GM19023 (cell line): ENCODE measurements around the gene TMED8.
A peak's percentile ranks its signal among the peaks of the same experiment; 100 is the strongest.
"Not testable (repeated sequence)": the region's sequence is repeated elsewhere in the genome, so short reads cannot be mapped to it uniquely, and the experiment has no call there.

Source experiments
- ATAC-seq: cut with Tn5 transposase; IDR thresholded peaks from one replicate; pipeline ENCODE4 v1.9.1; 2021; ENCODE audit warnings: mild to moderate bottlenecking, moderate library complexity; ENCODE audit not compliant: unreplicated experiment

TMED8 gene

DNA sequence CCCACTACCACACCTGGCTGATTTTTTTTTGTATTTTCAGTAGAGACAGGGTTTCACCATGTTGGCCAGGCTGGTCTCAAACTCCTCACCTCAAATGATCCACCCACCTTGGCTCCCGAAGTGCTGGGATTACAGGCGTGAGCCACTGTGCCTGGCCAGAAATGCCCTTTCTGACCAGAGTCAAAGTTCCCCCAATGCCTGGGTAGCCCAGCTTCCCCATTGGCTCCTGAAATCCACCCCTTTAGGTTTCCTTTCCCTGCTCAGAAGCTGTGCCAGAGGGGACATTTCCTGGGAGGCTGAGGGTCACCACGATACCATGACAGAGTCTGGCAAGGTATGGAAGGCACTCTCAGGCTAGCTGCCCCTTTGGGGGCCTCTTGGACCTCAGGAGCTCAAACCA lies 52.6 kb downstream of the TMED8 start:
- ATAC-seq = no peak

DNA sequence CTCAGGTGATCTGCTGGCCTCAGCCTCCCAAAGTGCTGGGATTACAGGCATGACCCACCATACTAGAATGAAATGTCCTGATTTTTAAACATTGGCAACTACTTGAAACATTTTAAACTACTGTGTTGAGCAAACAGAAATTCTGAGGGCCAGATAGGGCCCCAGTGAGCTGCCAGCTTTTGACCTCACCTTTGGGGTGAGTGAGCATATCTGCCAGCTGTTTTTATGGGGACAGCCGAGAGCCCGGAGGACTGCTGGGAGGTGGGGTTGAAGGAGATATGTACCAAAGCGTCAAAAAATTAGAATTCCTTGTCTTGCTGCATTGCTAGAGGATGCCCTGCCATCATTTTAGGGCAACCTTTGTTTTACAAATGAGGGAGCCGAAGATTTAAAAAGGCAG lies 53.3 kb downstream of the TMED8 start:
- ATAC-seq = no peak

DNA sequence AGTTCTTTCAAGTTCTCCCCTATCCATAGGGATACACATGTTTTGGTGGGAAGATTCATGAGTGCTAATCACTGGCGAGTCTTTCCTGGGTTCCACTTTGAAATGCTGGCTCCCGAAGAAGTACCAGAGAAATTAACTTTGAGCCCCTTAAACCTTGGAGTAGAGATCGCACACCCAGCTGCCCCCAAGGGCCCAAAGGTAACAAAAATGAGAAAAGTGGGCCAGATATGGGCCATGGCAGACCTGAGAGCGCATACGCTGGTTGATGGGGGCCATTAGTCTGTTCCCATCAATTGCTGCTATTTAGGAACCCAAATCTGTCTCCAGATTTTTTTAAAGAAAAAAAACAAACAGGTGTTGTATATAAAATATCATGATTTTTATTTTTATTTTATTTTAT lies 53.9 kb downstream of the TMED8 start:
- ATAC-seq = no peak

DNA sequence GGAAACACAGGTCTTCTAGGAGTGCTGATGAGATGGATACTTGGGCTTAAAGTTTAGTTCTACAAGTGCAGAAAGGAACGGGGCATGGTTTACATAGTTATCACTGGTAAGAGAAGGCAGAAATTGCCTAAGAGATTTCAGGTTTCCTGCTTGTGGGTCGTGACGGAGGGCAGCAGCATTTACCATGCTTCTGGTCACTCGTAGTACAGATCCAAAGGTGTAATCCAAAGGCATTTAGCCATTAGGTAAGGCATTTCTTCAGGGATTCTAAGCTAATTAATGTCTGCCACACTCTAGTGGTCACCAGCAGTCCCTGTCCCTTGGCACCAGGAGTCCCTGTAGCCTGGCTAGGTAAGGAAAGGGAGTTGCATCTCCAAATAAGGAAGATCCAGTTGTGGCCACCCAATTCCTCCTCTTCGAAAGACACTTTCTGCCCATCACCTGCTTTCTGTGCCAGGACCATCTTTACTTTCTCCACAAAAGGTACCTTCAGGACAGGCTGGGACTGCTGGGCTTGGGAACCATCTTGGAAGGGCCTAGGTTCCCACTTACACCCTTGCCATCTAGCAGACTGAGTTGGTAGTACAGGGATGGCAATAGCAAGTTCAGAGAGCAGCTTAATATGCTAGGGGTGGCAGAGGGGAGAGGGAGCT lies 54.5 kb downstream of the TMED8 start:
- no peak for ATAC-seq

DNA sequence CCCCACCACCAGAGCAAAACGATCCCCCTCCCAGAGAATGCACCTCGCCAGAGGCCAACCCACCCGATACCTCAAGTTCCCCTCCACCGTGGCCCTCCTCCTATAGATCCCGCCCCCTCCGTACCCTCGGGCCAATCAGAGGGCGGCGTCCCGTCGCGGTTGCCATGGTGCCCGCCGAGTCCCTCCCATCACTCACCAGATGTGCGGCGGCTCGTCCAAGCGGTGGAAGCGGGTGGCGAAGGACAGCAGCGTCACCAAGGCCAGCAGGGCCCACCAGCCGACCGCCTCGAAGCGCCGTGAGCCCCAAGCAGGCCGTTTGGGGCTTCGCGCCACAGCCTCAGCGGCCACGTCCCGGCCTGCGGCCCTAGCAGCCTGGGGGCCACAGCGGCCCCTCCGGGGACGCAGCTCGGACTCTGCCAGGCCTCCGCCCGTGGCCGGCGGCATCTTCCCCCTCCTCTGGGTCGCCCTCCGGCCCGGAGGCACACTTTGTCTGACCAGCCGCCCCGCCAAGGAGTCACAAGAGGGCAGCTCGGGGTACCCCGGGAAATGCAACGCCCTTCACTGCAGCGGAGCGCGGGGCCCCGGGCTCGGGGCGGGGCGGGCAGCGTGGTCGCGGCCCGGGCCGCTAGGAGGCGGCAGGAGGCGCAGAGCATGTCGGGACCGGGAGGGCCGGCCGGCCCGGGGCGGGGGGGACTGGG lies 56.5 kb downstream of the TMED8 start, which contains the start of gene POMT2:
Gene POMT2, minus strand, starts transcription at position 646 of the 698 bp plus-strand sequence. Its CDS starts 202 bp downstream, at position 444.
- ATAC-seq = peak; percentile 68

DNA sequence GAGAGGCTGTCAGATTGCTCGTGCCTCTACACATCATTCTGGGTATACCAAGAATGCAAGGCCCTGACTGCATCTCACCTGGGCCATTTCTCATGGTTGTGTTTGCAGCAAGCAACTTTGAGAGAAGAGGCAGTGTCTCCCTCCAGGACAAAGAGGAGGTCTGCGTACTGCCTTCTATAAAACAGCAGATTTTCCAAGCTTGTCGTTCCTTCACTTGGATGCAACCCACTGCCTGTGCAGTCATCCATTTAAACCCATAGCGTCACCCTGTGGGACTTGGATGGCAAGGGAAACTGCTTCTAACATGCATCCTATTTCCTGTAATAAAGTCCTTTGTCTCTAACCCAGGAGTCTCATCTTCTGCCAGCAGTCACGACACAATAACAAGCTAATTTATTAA lies 57.5 kb downstream of the TMED8 start:
- ATAC-seq = no peak

DNA sequence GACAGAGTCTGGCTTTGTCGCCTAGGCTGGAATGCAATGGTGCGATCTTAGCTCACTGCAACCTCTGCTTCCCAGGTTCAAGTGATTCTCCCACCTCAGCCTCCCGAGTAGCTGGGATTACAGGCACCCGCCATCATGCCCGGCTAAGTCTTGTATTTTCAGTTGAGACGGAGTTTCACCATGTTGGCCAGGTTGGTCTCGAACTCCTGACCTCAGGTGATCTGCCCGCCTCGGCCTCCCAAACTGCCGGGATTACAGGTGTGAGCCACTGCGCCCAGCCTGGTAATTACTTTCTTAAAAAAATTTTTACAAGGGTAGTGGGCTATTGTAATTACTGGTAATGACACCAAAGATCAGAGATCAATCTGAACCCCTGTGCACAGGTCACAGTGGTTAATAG lies 58.1 kb downstream of the TMED8 start:
- ATAC-seq = not testable (repeated sequence)

DNA sequence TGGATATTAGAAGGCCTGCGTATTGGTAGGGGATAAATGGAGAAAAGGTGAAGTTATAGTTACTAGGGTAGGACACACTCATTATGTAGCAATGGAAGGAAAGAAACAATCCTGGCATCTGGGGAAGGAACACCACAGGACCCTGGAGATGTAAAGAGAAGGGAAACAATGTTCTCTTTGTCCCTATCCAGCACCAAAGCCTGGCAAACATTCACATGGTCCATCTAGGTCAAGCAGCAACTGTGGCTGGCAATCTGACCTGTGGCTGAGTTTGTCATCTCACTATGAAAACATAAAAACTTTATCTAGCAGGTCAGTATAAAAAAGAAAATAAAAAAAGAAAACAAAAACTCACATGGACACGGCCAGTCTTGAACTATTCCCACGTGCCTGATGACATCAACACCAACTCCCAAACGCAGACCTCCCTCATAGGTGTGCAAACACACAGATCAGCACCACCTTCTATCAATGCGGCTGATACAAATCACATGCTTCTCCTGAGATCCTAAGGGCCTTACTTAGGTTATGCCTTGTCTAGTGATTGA lies 58.8 kb downstream of the TMED8 start:
- no peak for ATAC-seq

DNA sequence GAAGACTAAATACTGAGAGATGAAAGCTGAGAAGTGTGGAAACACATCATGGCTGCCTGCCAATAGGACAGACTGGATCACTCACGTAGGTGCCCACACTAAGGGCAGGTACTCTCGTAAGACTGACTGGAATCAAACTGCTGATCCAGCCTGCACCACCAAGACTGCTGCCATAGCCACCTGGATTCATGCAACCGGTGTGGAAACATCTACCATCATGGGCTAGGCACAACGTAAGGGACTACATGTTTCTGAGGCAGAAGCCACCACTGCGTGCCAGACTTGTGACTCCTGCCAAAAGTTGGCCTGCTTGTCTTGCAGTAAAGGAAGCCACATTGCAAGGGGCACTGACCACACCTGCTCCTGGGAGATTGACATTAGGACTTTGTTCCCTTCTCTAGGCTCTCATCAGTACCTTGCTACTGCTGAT lies 60.0 kb downstream of the TMED8 start:
- ATAC-seq = no peak

DNA sequence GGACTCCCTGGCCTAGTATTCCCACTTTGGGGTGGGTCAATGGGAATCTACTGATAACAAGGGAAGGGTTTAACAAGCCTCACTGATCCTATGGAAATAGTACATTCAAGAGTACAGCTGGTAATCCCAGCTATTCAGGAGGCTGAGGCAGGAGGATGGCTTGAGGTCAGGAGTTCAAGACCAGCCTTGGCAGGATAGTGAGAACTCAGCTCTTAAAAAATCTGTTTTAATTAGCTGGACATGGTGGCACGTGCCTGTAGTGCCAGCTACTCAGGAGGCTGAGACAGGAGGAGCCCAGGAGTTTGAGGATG lies 60.7 kb downstream of the TMED8 start:
- no peak for ATAC-seq

DNA sequence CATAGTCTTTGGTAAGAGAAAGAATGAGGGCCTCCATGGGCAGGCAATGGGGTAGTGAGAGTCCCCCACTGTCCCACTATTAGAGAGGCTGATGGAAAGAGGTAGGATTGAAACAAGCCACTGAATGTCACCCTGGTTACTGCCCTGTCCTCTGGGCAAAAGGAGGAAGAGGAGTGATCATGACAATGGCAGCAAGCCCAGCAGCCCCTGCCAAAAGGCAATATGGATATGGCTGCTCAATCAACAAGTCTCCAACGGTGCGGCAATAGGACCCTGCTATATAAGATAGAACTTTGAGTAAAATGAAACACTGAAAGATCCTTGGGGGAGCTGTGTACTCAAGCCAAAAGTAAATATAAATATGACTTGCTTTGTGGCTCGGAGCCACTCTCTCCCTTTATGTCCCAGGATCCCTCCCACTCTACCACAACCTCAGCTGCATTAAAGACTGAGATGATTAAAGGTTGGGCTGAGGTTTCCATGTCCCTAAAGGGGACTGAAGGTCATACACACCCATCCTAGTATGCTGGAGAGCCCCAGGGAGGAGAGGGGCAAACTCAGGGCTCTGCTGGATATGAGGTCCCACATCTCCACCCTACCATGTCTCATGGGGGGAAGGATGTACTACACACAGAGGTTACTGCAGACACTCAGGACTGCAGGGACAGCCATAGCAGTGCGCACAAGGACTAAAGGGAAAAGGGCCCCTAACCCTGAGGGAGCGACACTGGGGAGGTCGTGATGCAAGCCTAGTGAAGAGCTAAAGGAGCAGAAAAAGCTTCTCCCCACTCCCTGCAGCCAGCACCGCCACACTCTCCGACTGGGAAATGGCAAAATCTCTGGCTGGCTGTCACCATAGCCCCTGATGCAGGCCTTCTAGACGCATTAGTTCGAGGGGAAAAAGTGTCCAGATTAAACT lies 62.1 kb downstream of the TMED8 start:
- no peak for ATAC-seq

DNA sequence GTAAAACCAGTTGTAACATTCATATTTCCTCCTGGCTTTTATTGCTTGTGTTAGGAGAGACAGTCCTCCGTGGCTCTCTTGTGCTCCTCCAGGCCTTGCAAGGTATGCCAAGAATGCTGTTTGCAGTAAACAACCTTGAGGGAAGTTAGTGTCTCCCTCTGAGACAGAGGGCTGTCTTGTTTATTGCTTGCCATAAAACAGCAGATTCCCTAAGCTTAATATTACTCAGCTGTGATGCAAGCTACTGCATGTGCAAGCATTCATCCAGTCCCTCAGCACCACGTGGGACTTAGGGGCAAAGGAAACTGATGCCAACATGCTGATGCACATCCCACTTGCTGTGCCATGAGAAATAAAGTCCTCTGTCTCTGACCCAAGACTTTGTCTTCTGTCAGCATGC lies 62.9 kb downstream of the TMED8 start:
- no peak for ATAC-seq

DNA sequence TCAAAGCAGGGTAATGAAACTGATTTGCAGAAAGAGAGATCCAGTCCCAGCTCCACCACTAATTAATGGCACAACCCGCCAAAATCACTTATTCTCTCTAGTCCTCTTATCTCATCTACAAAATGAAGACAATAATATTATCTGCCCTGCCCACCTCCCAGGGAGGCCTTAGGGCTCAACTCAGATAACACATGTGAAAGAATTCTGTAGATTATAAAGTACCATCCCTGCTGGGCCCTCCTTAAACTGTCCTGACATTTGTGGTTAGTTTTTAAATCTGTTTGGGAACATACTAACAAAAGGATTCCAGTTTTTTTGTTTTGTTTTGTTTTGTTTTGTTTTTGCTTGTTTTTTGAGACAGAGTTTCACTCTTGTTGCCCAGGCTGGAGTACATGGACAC lies 63.5 kb downstream of the TMED8 start:
- ATAC-seq = no peak

DNA sequence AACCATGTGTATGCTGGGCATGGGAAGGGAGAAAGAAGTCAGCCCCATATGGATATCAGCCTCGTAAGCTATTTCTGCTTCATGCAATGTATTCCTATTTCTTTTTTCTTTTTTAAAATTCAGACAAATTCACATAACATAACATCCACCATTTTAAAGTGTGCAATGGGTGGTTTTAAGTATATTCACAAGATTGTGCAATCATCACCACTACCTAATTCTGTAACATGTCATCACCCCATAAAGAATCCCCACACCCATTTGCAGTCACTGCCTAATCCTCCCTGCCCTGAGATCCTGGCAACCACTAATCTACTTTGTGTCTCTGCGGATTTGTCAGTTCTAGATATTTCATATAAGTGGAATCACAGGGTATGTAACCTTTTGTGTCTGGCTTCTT lies 65.7 kb downstream of the TMED8 start:
- ATAC-seq = no peak

DNA sequence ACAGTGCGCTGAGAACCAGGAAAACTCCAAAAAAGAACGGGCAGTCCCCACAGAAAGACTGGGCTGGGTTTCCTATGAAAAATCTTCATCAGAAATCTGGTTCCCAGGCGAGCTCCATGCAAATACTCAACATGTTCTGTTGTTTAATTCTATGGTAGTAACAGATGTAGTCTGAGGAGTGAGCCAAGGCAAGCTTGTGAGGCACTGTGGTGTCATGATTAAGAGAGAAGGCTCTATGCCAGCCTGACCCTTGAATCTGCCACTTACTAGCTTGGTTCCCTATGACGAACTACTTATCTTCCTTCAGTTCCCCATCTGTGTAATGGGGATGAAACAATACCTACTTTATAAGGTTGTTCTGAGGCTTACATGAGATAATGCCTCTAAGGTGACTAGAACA lies 66.9 kb downstream of the TMED8 start:
- no peak for ATAC-seq

DNA sequence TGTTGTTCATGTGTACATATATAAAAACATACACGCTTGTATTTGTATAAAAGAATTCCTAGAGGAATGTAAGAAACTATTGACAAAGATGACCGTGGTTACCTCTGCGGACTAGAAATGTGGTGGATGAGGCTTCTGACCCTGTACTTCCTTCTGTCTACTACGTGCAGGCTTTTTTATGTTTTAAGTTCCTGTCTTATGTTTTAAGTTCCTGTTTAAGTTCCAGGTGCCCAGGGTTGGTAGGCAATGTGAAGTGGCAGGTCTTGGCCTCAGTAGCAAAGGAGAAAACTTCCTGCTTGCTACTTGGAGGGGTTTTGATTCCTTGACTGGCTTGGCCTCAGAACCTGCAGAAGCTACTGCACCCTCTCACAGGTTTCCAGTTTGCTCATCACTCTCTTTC lies 67.8 kb downstream of the TMED8 start:
- ATAC-seq = no peak

DNA sequence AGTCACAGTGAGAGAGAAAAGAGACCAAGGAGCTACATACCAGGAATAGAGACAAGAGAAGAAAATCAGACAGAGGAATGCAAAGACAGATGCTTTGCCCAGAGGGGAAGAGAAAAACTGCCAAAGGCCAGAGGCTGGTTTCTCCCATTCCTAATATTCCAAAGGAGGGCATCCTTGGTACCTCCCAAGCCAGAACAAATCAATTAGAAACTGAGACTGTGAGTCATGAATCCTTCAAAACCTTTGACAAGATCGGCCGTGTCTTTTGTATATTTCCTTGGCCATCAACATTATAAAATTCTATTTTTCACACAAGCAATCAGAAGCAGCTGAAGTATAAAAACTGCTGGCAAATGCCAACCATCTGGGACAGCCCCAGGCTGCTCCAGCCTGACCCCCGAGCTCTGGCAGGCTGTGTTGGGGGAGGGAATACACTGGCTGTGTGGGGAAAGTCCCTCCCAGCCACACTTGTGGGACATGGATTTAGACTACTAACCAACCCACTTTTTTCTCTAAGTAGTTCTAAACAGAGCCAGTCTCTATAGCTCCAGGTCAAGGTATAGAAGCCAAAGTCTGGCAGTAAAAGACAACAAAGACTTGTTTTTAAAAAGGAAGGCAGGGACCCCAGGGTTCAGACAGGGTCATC lies 69.9 kb downstream of the TMED8 start:
- no peak for ATAC-seq

DNA sequence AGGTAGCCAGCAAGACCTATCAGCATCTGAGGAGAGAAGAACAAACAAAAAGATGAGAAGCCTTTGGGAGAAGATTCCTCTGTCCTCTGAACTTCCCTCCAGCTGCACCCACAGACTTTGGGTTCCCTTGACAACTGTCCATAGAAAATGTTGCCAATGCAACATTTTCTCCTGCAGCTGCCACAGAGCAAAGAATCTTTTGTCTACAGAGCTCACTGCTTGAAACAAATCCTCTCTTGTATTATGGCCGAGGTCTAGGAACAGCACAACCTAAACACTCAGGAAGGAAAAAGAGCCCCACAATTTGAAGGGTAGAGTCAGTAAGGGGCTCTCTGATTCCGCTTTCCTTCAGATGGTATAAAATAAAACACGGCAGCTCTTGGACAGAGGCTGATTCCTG lies 70.5 kb downstream of the TMED8 start:
- ATAC-seq = no peak

DNA sequence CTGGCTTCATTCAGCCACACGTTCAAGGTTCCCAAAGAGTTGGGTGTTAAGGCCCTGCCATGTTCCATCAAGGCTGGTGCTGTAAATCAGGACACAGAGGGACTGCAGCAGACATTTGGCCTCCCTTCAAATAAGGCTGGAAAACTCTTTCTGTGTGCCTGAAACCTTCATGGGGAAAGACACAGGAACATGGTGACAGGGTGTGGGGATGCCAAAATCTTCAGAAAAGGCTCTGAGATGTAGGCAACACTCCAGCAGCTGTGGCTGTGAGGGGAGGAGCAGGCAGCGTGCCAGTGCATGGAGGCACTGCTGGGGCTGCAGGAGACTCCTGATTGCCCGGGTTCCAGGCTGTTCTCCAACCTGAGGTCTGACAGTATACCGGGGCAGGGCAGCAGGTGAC lies 71.2 kb downstream of the TMED8 start:
- no peak for ATAC-seq

DNA sequence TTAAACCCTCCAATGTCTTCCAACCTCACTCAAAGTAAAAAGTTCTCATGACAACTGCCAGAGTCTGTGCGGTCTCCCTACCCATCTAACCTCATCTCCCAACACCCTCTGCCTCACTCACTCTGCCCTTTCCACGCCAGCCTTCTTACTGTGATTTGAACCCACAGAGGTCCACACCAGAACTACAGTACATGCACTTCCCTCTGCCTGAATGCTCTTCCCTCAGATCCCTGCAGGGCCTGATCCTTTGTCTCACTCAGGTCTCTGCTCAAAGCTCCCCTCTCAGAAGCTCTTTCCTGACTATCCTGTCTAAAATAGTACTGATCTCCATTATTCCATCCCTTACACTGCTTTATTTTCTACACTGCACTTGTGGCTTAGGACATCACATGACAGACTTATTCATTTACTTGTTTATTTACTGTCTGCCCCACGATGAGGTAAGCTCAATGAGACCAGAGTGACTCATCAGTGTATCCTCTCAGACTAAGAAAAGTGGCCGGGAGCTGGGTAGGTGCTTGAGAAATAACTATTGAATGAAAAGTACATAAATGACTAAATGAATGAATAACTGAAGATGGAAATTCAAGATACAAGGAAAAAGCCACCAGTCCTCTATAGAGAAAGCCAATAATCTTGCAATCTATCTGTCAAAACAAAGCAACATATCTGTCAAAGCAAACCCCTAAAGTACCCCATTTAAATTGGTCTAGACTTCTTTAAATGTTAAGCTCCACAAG lies 73.3 kb downstream of the TMED8 start:
- ATAC-seq = no peak
